Measurements from ENCODE around the gene TMEM184C.

Gene TMEM184C

GRCh38 chr4:147648656-147649055, 31.5 kb downstream of the TMEM184C start:
- TF ChIP-seq CTCF (IDR thresholded peaks at IDR 0.05; ENCODE audit: low read depth, low read length, missing control alignments), result no peak
- Histone ChIP-seq H3K36me3 (replicated peaks) (no peaks in the 10 kb centered on the region), H3K27ac (no peak overlapping the region), H3K4me3 (ENCODE audit: low read depth, low read length) (no peak overlapping the region), H3K27me3 (replicated peaks) (no peaks in the 10 kb centered on the region)
- DNase-seq, result no peak
- in situ Hi-C loops (cut with HindIII; ENCODE audit: low pct_ligation_motif_present, low sequenced_read_pairs), result no loop called here

GRCh38 chr4:147651563-147651962, 34.4 kb downstream of the TMEM184C start:
- no peak overlapping the region for H3K4me3 ChIP-seq (ENCODE audit: low read depth, low read length)
- in situ Hi-C loops (cut with HindIII; ENCODE audit: low pct_ligation_motif_present, low sequenced_read_pairs), result no loop called here
- no peak for TF ChIP-seq CTCF (IDR thresholded peaks at IDR 0.05; ENCODE audit: low read depth, low read length, missing control alignments)
- H3K27ac ChIP-seq, result no peak overlapping the region
- H3K27me3 ChIP-seq (replicated peaks), result no peaks in the 10 kb centered on the region
- peaks cover 2% of the 10 kb centered on the region for H3K36me3 ChIP-seq (replicated peaks)
- no peak for DNase-seq

GRCh38 chr4:147655639-147656038, 38.4 kb downstream of the TMEM184C start:
- in situ Hi-C loops (cut with HindIII; ENCODE audit: low pct_ligation_motif_present, low sequenced_read_pairs), result no loop called here
- Histone ChIP-seq H3K27ac (no peak overlapping the region), H3K36me3 (replicated peaks) (peaks cover 9% of the 10 kb centered on the region), H3K27me3 (replicated peaks) (no peaks in the 10 kb centered on the region), H3K4me3 (ENCODE audit: low read depth, low read length) (no peak overlapping the region)
- TF ChIP-seq CTCF (IDR thresholded peaks at IDR 0.05; ENCODE audit: low read depth, low read length, missing control alignments), result no peak
- no peak for DNase-seq

- DNase-seq, result no peak
- Histone ChIP-seq H3K4me3 (ENCODE audit: low read depth, low read length) (no peak overlapping the region), H3K27me3 (replicated peaks) (no peaks in the 10 kb centered on the region), H3K36me3 (replicated peaks) (peaks cover 9% of the 10 kb centered on the region), H3K27ac (no peak overlapping the region)
- in situ Hi-C loops (cut with HindIII; ENCODE audit: low pct_ligation_motif_present, low sequenced_read_pairs), result no loop called here
- no peak for TF ChIP-seq CTCF (IDR thresholded peaks at IDR 0.05; ENCODE audit: low read depth, low read length, missing control alignments)
These were observed 41.3 kb downstream of the TMEM184C start for GRCh38 chr4:147658501-147658900.

- Histone ChIP-seq H3K27ac (no peak overlapping the region), H3K4me3 (ENCODE audit: low read depth, low read length) (no peak overlapping the region), H3K36me3 (replicated peaks) (peaks cover 6% of the 10 kb centered on the region), H3K27me3 (replicated peaks) (no peaks in the 10 kb centered on the region)
- DNase-seq, result no peak
- TF ChIP-seq CTCF (IDR thresholded peaks at IDR 0.05; ENCODE audit: low read depth, low read length, missing control alignments), result no peak
- in situ Hi-C loops (cut with HindIII; ENCODE audit: low pct_ligation_motif_present, low sequenced_read_pairs), result no loop called here
These were observed 56.9 kb downstream of the TMEM184C start for GRCh38 chr4:147674073-147674472.

- in situ Hi-C loops (cut with HindIII; ENCODE audit: low pct_ligation_motif_present, low sequenced_read_pairs), result no loop called here
- Histone ChIP-seq H3K4me3 (ENCODE audit: low read depth, low read length) (no peak overlapping the region), H3K27ac (no peak overlapping the region), H3K27me3 (replicated peaks) (no peaks in the 10 kb centered on the region), H3K36me3 (replicated peaks) (peaks cover 6% of the 10 kb centered on the region)
- no peak for TF ChIP-seq CTCF (IDR thresholded peaks at IDR 0.05; ENCODE audit: low read depth, low read length, missing control alignments)
- no peak for DNase-seq
These were observed 57.3 kb downstream of the TMEM184C start for GRCh38 chr4:147674496-147674895.
